ENCODE measurements around the gene SMPX.

- TF ChIP-seq CTCF (IDR thresholded peaks at IDR 0.05) (no peak), RFX5 (IDR thresholded peaks at IDR 0.05; ENCODE audit: low read length) (no peak)
These were observed 99.2 kb downstream of the SMPX start for GRCh38 chrX:21658746-21659145.
